T-helper 2 cell (primary cell): ENCODE results near the gene OR6C1.
"Not testable (repeated sequence)": the region's sequence is repeated elsewhere in the genome, so short reads cannot be mapped to it uniquely, and the experiment has no call there.

ENCODE experiments used
- DNase-seq, 5 experiments: peaks; one replicate each; pipeline versions ENCODE4 v3.0.0 to v3.0.0-alpha.2; 2012 to 2022
- total RNA-seq, 2 donors: gene quantifications; one replicate each; lab custom pipeline; 2026; lab: John Stamatoyannopoulos, UW

OR6C1 gene
- 0 reads per million in 2 donors for total RNA-seq

DNA sequence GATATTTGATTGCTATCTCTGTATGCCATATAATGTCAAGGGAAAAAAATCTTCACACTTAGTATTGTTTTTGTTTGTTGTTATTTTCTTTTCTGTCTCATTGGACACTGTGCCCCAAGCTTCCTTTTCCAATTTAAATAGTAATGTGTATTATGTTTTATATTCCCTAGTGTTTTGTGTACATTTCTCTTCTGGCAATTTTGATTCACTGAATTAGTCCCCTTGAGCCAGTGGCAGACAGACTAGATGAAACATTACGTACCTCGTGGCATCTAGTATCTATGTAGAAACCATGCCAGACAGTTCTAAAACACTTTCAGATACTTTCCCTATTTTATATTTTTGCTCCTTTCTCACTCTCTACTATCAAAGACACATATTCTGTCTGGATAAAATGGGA is at the start of gene OR6C1:
Gene OR6C1, plus strand, starts transcription at position 301 of the 400 bp plus-strand sequence. CDS start 6,257 bp downstream, outside the sequence.
- DNase-seq, result no peak

DNA sequence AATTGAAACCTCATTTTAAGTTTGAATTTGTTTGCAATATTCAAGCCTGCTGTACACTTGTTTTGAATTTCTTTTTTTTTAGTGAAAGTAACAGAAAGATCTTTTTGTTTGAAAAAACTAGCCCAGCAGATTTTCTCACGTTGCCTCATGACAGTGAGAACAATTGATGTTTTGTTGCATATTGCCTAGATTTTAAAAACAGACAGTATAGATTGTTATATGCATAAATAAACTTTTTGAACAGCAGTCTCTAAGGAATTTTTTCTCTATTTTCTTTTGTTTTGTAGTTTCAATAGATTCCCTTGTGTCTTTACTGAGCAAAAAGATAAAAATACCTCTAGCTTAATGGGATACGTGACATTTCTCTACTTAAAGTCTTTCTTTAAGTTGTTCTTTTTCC is 33.2 kb upstream of the OR6C1 start:
- no peak for DNase-seq

DNA sequence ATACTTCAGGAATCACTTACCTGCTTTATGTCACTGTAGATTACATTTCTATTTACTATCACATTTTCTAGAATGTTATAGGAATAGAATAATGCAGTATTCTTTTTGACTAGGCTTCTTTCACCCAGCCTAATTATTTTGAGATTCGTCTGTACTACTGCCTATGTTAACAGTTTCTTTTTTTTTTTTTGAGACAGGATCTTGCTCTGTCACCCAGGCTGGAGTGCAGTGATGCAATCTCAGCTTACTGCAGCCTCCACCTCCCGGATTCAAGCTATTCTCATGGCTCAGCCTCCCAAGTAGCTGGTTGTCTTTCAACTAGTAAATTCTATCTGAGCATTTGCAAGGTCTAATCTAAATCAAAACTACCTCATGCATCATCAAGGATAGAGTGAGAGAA is 24.1 kb upstream of the OR6C1 start:
- no peak for DNase-seq

DNA sequence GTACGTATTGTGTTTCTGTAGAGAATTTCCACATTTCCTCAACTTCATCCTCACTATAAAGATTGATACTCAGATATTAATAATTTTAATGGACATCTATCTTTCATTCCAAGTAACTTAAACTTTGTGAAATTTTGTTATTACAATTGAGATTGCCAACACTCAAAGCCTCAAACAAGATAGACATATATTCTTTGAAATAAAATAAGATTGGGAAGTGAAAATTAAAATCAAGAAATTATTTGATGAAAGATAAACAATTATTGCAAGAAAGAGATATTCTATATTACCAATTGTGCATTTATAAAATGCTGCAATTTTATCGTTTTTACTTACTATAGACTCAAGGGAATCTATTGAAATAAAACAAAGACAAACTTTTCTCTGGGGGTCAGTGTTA is 17.7 kb upstream of the OR6C1 start, which contains the start of gene OR6C6:
Gene OR6C6, minus strand, starts transcription at position 101 of the 400 bp plus-strand sequence. CDS start 1,337 bp downstream, outside the sequence.
- DNase-seq, result no peak

DNA sequence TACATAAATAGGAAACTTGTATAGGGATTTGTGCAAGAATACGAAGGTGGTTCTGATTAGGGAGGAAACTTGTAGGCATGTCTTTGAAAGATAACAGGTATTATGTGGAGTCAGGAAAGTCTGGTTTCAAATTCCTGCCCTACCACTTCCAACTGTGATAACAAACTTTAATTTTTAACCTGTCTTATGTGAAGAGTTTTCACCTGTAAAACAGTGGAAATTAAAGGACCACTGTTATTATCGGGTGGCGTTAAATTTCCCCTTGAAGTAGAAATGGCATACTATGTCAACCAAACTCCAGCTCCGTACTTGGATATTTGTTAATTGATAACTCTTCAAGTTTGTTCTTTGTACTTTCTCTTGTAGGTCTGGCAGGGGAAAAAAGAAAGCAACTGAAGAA is 6.1 kb downstream of the OR6C1 start:
- no peak for DNase-seq

GRCh38 chr12:55325801-55326200 is 11.7 kb downstream of the OR6C1 start:
- DNase-seq, result not testable (repeated sequence)

DNA sequence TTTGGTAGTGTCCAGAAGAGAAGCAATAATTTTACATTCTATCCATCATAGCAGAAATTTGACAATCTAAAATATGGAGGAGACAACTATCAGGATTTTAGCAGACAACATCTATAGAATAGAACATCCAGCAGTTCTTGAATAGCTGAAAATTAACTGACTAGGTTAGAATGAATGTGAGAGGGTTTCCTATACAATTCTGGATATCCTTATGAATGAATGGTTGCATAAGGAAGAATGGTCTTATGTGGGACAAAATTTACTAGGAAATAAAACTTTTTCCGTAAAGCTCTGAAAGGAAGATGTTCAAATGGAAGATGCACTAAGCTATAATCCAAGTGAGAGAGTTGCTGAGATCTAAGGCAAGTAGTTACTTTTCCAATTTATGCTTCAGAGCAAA is 16.3 kb downstream of the OR6C1 start, which contains the start of gene OR6C3:
Gene OR6C3, plus strand, starts transcription at position 301 of the 400 bp plus-strand sequence. CDS start 955 bp downstream, outside the sequence.
- DNase-seq, result no peak

DNA sequence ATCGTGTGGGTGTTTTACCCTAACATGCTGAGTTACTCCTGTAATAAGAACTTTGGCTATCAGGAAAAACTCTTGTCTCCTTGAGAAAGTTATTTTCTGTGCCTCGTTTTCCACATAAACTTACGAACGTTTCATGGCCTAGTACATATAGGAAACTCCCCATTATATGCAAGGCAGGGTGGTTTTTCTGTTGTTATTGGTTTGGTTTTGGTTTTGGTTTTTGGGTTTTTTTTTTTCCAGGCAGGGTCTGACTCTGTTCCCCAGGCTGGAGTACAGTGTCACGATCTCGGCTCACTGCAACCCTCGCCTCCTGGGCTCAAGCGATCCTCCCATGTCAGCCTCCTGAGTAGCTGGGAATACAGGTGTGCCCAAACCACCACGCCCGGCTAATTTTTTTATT is 21.9 kb downstream of the OR6C1 start:
- DNase-seq, result no peak

DNA sequence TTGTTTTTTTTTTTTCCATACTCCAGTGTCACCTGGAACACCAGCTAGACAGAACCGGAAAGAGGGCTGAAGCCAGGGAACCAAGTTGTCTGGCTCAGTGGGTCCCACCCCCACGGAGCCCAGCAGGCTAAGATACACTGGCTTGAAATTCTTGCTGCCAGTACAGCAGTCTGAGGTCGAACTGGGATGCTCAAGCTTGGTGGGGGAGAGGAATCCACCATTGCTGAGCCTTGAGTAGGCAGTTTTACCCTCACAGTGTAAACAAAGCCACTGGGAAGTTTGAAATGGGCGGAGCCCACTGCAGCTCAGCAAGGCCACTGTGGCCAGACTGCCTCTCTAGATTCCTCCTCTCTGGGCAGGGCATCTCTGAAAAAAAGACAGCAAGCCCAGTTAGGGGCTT is 41.2 kb downstream of the OR6C1 start:
- DNase-seq, result not testable (repeated sequence)

- no peak for DNase-seq
Observed at GRCh38 chr12:55362675-55363074, 48.5 kb downstream of the OR6C1 start, which contains the start of gene OR6C75. TSS of gene OR6C75 (plus strand) at chr12:55362975. CDS start at chr12:55365111, 2,136 bp downstream.

GRCh38 chr12:55365086-55365485 is 50.9 kb downstream of the OR6C1 start:
- DNase-seq, result no peak
